C4-2B (cell line): ENCODE data around the gene PCNT.

ENCODE experiments used
- H3K27ac ChIP-seq: fragments of 450-650 bp; 2 replicates; pipeline ENCODE4 v1.5.1; 2017
- CTCF ChIP-seq: fragments of 450-650 bp; conservative IDR thresholded peaks from 2 replicates; pipeline ENCODE4 v1.5.1; 2017; ENCODE audit warnings: mild to moderate bottlenecking
- ZFX ChIP-seq: fragments of 450-650 bp; IDR thresholded peaks from 2 replicates; pipeline ENCODE4 v1.6.1; 2017

Gene PCNT

GRCh38 chr21:46336603-46337002 lies 12.6 kb downstream of the PCNT start:
- no peak for TF ChIP-seq CTCF
- TF ChIP-seq ZFX: no peak
- H3K27ac ChIP-seq: no peak overlapping the region

- no peak overlapping the region for H3K27ac ChIP-seq
- no peak for TF ChIP-seq ZFX
- no peak for TF ChIP-seq CTCF
Measured at GRCh38 chr21:46340998-46341397, 17.0 kb downstream of the PCNT start.

- H3K27ac ChIP-seq: no peak overlapping the region
- no peak for TF ChIP-seq ZFX
- TF ChIP-seq CTCF: no peak
Measured at GRCh38 chr21:46344219-46344915, 20.4 kb downstream of the PCNT start.

- TF ChIP-seq ZFX: no peak
- no peak for TF ChIP-seq CTCF
- no peak overlapping the region for H3K27ac ChIP-seq
Measured at GRCh38 chr21:46345861-46346260, 21.9 kb downstream of the PCNT start.

GRCh38 chr21:46346296-46347202 lies 22.6 kb downstream of the PCNT start:
- no peak overlapping the region for H3K27ac ChIP-seq
- TF ChIP-seq CTCF (no peak), ZFX (no peak)

- no peak overlapping the region for H3K27ac ChIP-seq
- no peak for TF ChIP-seq ZFX
- no peak for TF ChIP-seq CTCF
Measured at GRCh38 chr21:46347203-46347550, 23.2 kb downstream of the PCNT start.

- TF ChIP-seq ZFX (no peak), CTCF (no peak)
- H3K27ac ChIP-seq: no peak overlapping the region
Measured at GRCh38 chr21:46347791-46348381, 23.9 kb downstream of the PCNT start.
